ENCODE measurements around the gene GPAM. TPM values are rescaled to one million over a fixed set of nuclear protein-coding genes. Genes with fewer than 3 reads are reported as not detected.

GPAM gene
- total and polyA plus RNA-seq, 10 of the 15 experiments (the other 5 are each of a cell fraction or from before 2014, with no cell fraction given): 3.3 to 9.4 (median 7.4) TPM

GRCh38 chr10:112131346-112131745 lies 52.2 kb downstream of the GPAM start (continued):
- no peak for TF ChIP-seq SPI1 (IDR thresholded peaks at IDR 0.05; ENCODE audit: borderline replicate concordance, insufficient read depth, low read depth, low read length)
- TF ChIP-seq NR2C2 (IDR thresholded peaks at IDR 0.05; ENCODE audit: borderline replicate concordance, control insufficient read depth, insufficient read length, low read depth): no peak
- TF ChIP-seq IKZF2 (IDR thresholded peaks at IDR 0.05): no peak
- no peak for TF ChIP-seq ZNF622 (IDR thresholded peaks at IDR 0.05)

GRCh38 chr10:112126901-112127300 lies 56.7 kb downstream of the GPAM start:
- no peaks in the 10 kb centered on the region for H3K36me3 ChIP-seq (ENCODE audit: control insufficient read depth in 2 of 2, insufficient read depth in 2 of 2, low read length in 1 of 2)

GRCh38 chr10:112126172-112126571 lies 57.4 kb downstream of the GPAM start:
- ChIA-PET SMC1A (ENCODE audit: uncharacterized antibody, unreplicated experiment) (no interaction called here), CTCF (interaction anchor here (1.1 to 6.6 kb wide), 2 partner anchors 11 to 15 kb away, joined by 3 to 50 read pairs; no protein-coding TSS in a partner anchor), POLR2A (no interaction called here), RAD21 (ENCODE audit: unreplicated experiment) (no interaction called here)
- no peak for DNase-seq (ENCODE audit: low read depth, low spot score)
- H3K4me1 ChIP-seq (ENCODE audit: control insufficient read depth, insufficient read depth, low read length): no peaks in the 10 kb centered on the region
- H3K9ac ChIP-seq (ENCODE audit: control insufficient read depth, insufficient read depth, low read length): no peak overlapping the region
- BruUV-seq (replicated peaks): no TSS peak
- WGBS (ENCODE audit: insufficient coverage, insufficient replicate concordance, low lambda C conversion rate, missing lambda C conversion rate): 41% methylated on average over 5 of the region's 5 CpGs
- no peak overlapping the region for H2AFZ ChIP-seq (ENCODE audit: control insufficient read depth, low read depth, low read length)
- H3K9me3 ChIP-seq (replicated peaks; ENCODE audit: control insufficient read depth, insufficient read depth, low read length): no peaks in the 10 kb centered on the region
- in situ Hi-C loops (cut with MboI): loop anchor here (25.0 kb wide), 2 partner anchors 1514 to 1814 kb away; partner anchors contain the start of gene SMNDC1
- H3K27me3 ChIP-seq (replicated peaks in 1 of 2; ENCODE audit: control insufficient read depth in 2 of 2, insufficient read depth in 2 of 2, low read length in 1 of 2): peaks cover 0 to 2% of the 10 kb centered on the region in 2 experiments; a peak in 2 of 4 replicates
- intact Hi-C loops (cut with micrococcal nuclease; ENCODE audit: unreplicated experiment): no loop called here
- no peak overlapping the region for H3K4me2 ChIP-seq (ENCODE audit: control insufficient read depth, insufficient read depth)
- no peak overlapping the region for H3K27ac ChIP-seq (ENCODE audit: control insufficient read depth, insufficient read depth)
- no peak overlapping the region for H3K4me3 ChIP-seq
- no peak for FAIRE-seq
- no peaks in the 10 kb centered on the region for H3K36me3 ChIP-seq (ENCODE audit: control insufficient read depth in 2 of 2, insufficient read depth in 2 of 2, low read length in 1 of 2)
- no peaks in the 10 kb centered on the region for H3K79me2 ChIP-seq (ENCODE audit: control insufficient read depth, insufficient read depth, low read length)
- no peak for ATAC-seq
- H4K20me1 ChIP-seq (ENCODE audit: control insufficient read depth, insufficient read depth): no peaks in the 10 kb centered on the region
- TF ChIP-seq FOXM1 (IDR thresholded peaks at IDR 0.05; ENCODE audit: low read depth, low read length) (no peak), RELB (IDR thresholded peaks at IDR 0.05; ENCODE audit: low read depth) (no peak), NKRF (conservative IDR thresholded peaks at IDR 0.05) (no peak)

More at GRCh38 chr10:112126901-112127300, 56.7 kb downstream of the GPAM start:
- H3K27ac ChIP-seq (ENCODE audit: control insufficient read depth, insufficient read depth): no peak overlapping the region
- ChIA-PET RAD21 (ENCODE audit: unreplicated experiment) (no interaction called here), SMC1A (ENCODE audit: uncharacterized antibody, unreplicated experiment) (no interaction called here), CTCF (interaction anchor here (1.1 to 6.6 kb wide), 2 partner anchors 10 to 14 kb away, joined by 3 to 50 read pairs; no protein-coding TSS in a partner anchor), POLR2A (no interaction called here)
- H4K20me1 ChIP-seq (ENCODE audit: control insufficient read depth, insufficient read depth): no peaks in the 10 kb centered on the region
- no peaks in the 10 kb centered on the region for H3K9me3 ChIP-seq (replicated peaks; ENCODE audit: control insufficient read depth, insufficient read depth, low read length)
- ATAC-seq: no peak
- H3K4me1 ChIP-seq (ENCODE audit: control insufficient read depth, insufficient read depth, low read length): no peaks in the 10 kb centered on the region
- no TSS peak for BruUV-seq (replicated peaks)
- intact Hi-C loops (cut with micrococcal nuclease; ENCODE audit: unreplicated experiment): no loop called here
- no peak overlapping the region for H3K4me2 ChIP-seq (ENCODE audit: control insufficient read depth, insufficient read depth)
- peaks cover 0 to 2% of the 10 kb centered on the region in 2 experiments; a peak in 2 of 4 replicates for H3K27me3 ChIP-seq (replicated peaks in 1 of 2; ENCODE audit: control insufficient read depth in 2 of 2, insufficient read depth in 2 of 2, low read length in 1 of 2)
- WGBS (ENCODE audit: insufficient coverage, insufficient replicate concordance, low lambda C conversion rate, missing lambda C conversion rate): 60% methylated on average over 5 of the region's 5 CpGs
- no peak overlapping the region for H3K4me3 ChIP-seq
- in situ Hi-C loops (cut with MboI): loop anchor here (25.0 kb wide), 2 partner anchors 1515 to 1815 kb away; partner anchors contain the start of gene SMNDC1
- no peak overlapping the region for H2AFZ ChIP-seq (ENCODE audit: control insufficient read depth, low read depth, low read length)
- H3K79me2 ChIP-seq (ENCODE audit: control insufficient read depth, insufficient read depth, low read length): no peaks in the 10 kb centered on the region
- H3K9ac ChIP-seq (ENCODE audit: control insufficient read depth, insufficient read depth, low read length): no peak overlapping the region
- FAIRE-seq: no peak
- TF ChIP-seq RCOR1 (conservative IDR thresholded peaks at IDR 0.05; ENCODE audit: low read depth, low read length) (no peak), SUZ12 (IDR thresholded peaks at IDR 0.05; ENCODE audit: unreplicated experiment) (no peak)
- no peak for DNase-seq (ENCODE audit: low read depth, low spot score)
